Stimulated activated CD8-positive, alpha-beta memory T cell treated with anti-CD3 and anti-CD28 coated beads, Interleukin-7, amount 100 ng/mL, for 4 hours (primary cell): ENCODE data around the gene DDX27.

Source experiments
- DNase-seq, 2 donors: peaks; one replicate each; pipeline ENCODE4 v3.0.0-alpha.2; 2020; ENCODE audit warnings: low read depth in 2 of 2

Gene DDX27

GRCh38 chr20:49278036-49278817, 59.0 kb downstream of the DDX27 start, which contains the start of gene ZNFX1:
ZNFX1 (minus strand) TSS chr20:49278057; CDS start chr20:49275839, 2,218 bp downstream.
- DNase-seq: peak; percentile 96 to 97

- peak; percentile 7 to 24 for DNase-seq
Observed at GRCh38 chr20:49278818-49279676, 59.8 kb downstream of the DDX27 start.

- DNase-seq: no peak
Observed at GRCh38 chr20:49279677-49280462, 60.7 kb downstream of the DDX27 start.

GRCh38 chr20:49280463-49281058, 61.3 kb downstream of the DDX27 start:
- DNase-seq: no peak

GRCh38 chr20:49281059-49281912, 62.1 kb downstream of the DDX27 start:
- DNase-seq: no peak

GRCh38 chr20:49281913-49282467, 62.8 kb downstream of the DDX27 start:
- DNase-seq: no peak

- DNase-seq: no peak
Observed at GRCh38 chr20:49282584-49283171, 63.5 kb downstream of the DDX27 start.

- DNase-seq: no peak
Observed at GRCh38 chr20:49283176-49283702, 64.0 kb downstream of the DDX27 start.

GRCh38 chr20:49283703-49284625, 64.7 kb downstream of the DDX27 start:
- no peak for DNase-seq

GRCh38 chr20:49284818-49285217, 65.6 kb downstream of the DDX27 start:
- DNase-seq: no peak

- DNase-seq: no peak
Observed at GRCh38 chr20:49285233-49285668, 66.0 kb downstream of the DDX27 start.

GRCh38 chr20:49285813-49286494, 66.7 kb downstream of the DDX27 start:
- DNase-seq: no peak

- DNase-seq: no peak
Observed at GRCh38 chr20:49286689-49287551, 67.7 kb downstream of the DDX27 start.

GRCh38 chr20:49287555-49288249, 68.5 kb downstream of the DDX27 start:
- no peak for DNase-seq

- no peak for DNase-seq
Observed at GRCh38 chr20:49288250-49288751, 69.1 kb downstream of the DDX27 start.
